ENCODE measurements around the gene PRKN. TPM values are rescaled to one million over a fixed set of nuclear protein-coding genes. Genes with fewer than 3 reads are reported as not detected.
A peak's percentile ranks its signal among the peaks of the same experiment; 100 is the strongest.

PRKN gene
- total RNA-seq, 1 donor from 2014 or later = 5.7 TPM

DNA sequence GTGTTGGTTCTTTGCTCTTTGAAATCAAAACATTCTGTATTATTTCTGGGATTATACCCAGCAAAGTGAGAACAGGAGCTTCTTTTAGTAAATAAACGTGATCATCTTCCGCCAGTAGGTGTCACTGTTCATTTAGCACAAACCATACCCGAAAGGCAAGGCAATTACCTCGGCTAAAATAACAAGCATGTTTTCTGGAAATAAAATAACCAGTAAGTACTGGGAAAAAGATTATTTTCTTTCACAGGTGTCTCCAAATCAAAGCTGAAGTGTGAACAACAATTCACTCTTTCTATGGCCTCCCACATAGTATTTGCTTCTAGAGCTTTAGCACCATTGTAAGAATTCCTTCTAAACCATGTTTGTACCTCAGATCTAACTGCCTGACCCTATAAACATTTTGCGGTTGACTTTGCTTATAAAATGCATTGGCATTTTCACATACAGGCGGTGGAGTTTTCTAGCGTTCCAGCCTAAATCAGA, 1309.1 kb downstream of the PRKN start:
- H3K4me3 Mint-ChIP-seq (ENCODE audit: unreplicated experiment) = no peak overlapping the region
- no peaks in the 10 kb centered on the region for H3K27me3 Mint-ChIP-seq (ENCODE audit: low read depth)
- no peak for DNase-seq (ENCODE audit: low spot score)
- H3K36me3 Mint-ChIP-seq (ENCODE audit: low read depth) = no peaks in the 10 kb centered on the region
- H3K27ac Mint-ChIP-seq (ENCODE audit: unreplicated experiment) = peak overlapping the region; percentile 92
- peaks cover 5% of the 10 kb centered on the region for H3K9me3 Mint-ChIP-seq (ENCODE audit: low read depth)
- peaks cover 70% of the 10 kb centered on the region for H3K4me1 Mint-ChIP-seq (ENCODE audit: low read depth)
- TF ChIP-seq, protein P1, sequence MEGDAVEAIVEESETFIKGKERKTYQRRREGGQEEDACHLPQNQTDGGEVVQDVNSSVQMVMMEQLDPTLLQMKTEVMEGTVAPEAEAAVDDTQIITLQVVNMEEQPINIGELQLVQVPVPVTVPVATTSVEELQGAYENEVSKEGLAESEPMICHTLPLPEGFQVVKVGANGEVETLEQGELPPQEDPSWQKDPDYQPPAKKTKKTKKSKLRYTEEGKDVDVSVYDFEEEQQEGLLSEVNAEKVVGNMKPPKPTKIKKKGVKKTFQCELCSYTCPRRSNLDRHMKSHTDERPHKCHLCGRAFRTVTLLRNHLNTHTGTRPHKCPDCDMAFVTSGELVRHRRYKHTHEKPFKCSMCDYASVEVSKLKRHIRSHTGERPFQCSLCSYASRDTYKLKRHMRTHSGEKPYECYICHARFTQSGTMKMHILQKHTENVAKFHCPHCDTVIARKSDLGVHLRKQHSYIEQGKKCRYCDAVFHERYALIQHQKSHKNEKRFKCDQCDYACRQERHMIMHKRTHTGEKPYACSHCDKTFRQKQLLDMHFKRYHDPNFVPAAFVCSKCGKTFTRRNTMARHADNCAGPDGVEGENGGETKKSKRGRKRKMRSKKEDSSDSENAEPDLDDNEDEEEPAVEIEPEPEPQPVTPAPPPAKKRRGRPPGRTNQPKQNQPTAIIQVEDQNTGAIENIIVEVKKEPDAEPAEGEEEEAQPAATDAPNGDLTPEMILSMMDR (IDR thresholded peaks at IDR 0.05) = peak; percentile 91

DNA sequence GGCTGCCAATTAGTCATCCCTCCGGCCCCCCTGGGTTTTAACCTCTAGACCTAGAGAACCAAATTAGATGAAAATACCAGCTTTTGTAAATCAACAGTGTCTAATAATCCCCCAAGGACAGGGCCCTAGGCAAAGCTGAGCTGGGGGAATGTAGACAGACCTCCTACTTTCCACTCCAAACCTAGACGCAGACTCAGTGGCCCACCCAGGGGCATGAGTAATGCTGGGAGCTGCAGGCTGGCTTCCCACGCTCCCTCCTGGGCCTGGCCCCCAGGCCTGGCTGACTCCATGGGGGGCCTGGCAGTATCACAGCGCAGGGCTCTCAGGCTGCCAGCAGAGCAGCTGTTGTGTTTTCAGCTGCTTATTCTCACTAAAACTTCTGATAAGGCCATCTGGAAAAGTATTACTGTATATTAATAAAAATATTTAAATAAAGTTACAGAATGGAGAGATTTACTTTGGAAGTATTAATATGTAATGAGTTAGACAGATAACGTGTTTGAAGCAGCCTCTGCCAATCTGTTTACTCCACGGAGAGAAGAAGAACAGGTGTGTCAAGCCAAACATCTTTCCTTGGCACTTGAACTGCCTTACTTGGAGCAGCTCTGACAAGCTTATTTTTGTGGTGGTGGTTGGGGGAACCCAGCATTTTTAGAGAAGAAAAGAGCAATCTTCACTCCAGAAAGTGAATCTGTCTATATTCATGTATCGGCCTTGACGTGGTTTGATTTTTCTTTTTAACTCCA, 1309.7 kb downstream of the PRKN start:
- Mint-ChIP-seq H3K27me3 (ENCODE audit: low read depth) (no peaks in the 10 kb centered on the region), H3K36me3 (ENCODE audit: low read depth) (no peaks in the 10 kb centered on the region)
- DNase-seq (ENCODE audit: low spot score) = peak; percentile 97

DNA sequence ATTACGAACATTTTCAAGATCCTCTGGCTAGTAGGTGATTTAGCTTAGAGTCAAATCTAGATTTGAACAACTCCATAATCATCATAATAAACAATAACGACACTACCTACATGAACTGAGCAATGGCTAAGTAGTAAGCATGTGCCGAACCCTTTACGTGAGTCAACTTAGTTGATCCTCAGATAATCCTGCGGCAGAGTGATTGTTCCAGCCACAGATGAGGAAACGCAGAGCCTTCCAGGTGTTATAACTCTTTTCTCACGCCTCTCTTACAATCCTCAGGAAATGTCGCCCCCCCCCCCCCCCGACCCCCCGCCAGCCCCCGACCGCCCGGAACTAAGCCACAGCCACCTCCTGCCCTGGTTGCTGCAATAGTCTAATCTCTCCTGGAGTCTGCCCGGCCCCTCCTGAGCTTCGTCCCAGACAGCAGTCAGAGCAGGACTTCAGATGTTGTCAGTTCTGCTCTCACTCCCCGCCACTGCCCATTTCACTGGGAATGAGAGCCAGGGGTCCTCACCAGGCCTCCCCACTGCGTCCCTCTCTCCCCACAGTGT, 1312.2 kb downstream of the PRKN start:
- no peaks in the 10 kb centered on the region for H3K27me3 Mint-ChIP-seq (ENCODE audit: low read depth)
- DNase-seq (ENCODE audit: low spot score) = no peak
- H3K4me3 Mint-ChIP-seq (ENCODE audit: unreplicated experiment) = no peak overlapping the region
- H3K27ac Mint-ChIP-seq (ENCODE audit: unreplicated experiment) = no peak overlapping the region
- TF ChIP-seq, protein P1 (IDR thresholded peaks at IDR 0.05) = no peak
- no peaks in the 10 kb centered on the region for H3K9me3 Mint-ChIP-seq (ENCODE audit: low read depth)
- no peaks in the 10 kb centered on the region for H3K36me3 Mint-ChIP-seq (ENCODE audit: low read depth)
- peaks cover 42% of the 10 kb centered on the region for H3K4me1 Mint-ChIP-seq (ENCODE audit: low read depth)

More for the DNA sequence above, 1309.7 kb downstream of the PRKN start:
- Mint-ChIP-seq H3K4me3 (ENCODE audit: unreplicated experiment) (no peak overlapping the region), H3K27ac (ENCODE audit: unreplicated experiment) (peak overlapping the region; percentile 92), H3K9me3 (ENCODE audit: low read depth) (peaks cover 5% of the 10 kb centered on the region), H3K4me1 (ENCODE audit: low read depth) (peaks cover 64% of the 10 kb centered on the region)
- TF ChIP-seq, protein P1 (IDR thresholded peaks at IDR 0.05) = no peak

DNA sequence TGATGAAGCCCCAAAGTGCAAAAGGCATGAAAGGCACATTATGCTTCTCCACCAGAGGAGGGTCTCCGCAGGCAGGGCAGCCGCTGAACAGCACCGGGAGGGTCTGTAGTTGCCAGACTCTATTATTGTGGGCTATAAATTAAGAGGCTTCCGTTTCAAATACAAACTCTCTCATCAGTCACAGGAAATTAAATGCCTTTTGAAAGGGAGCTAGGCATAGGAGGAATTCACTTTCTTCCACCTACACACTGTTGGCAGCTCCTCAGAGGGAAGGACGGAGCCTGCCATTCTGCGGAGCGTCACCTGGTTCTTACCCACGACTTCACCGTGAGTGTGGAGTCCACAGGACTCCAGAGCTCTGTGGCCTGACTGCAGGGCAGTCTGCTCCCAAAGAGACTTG, 1312.9 kb downstream of the PRKN start:
- TF ChIP-seq, protein P1 (IDR thresholded peaks at IDR 0.05) = no peak
- Mint-ChIP-seq H3K4me3 (ENCODE audit: unreplicated experiment) (no peak overlapping the region), H3K4me1 (ENCODE audit: low read depth) (peaks cover 44% of the 10 kb centered on the region), H3K27me3 (ENCODE audit: low read depth) (no peaks in the 10 kb centered on the region), H3K9me3 (ENCODE audit: low read depth) (no peaks in the 10 kb centered on the region), H3K27ac (ENCODE audit: unreplicated experiment) (no peak overlapping the region), H3K36me3 (ENCODE audit: low read depth) (no peaks in the 10 kb centered on the region)
- DNase-seq (ENCODE audit: low spot score) = no peak

DNA sequence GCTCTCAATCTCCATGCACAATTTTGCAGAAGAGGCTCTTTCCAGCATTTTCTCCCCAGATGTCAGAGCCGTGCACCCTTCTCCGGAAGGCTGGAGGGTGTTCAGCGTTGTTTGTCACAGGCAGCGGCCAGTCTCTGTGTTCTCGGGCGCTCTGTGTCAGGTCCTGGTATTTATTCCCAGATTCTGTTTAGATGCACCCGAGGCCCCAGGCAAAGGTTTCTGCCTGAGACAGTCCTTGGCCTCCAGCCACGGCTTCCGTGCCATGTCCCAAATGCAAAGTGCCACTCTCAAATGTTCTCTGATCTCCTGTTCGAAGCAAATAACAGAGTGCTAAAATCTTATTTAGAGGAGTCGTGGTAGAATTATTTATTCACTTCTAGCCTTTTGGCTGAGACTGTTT, 1313.4 kb downstream of the PRKN start:
- Mint-ChIP-seq H3K27ac (ENCODE audit: unreplicated experiment) (peak overlapping the region; percentile 74), H3K4me3 (ENCODE audit: unreplicated experiment) (no peak overlapping the region), H3K36me3 (ENCODE audit: low read depth) (no peaks in the 10 kb centered on the region), H3K27me3 (ENCODE audit: low read depth) (no peaks in the 10 kb centered on the region), H3K4me1 (ENCODE audit: low read depth) (peaks cover 44% of the 10 kb centered on the region), H3K9me3 (ENCODE audit: low read depth) (no peaks in the 10 kb centered on the region)
- no peak for DNase-seq (ENCODE audit: low spot score)
- TF ChIP-seq, protein P1 (IDR thresholded peaks at IDR 0.05) = no peak
